Right ventricle myocardium superior (tissue), 1 donor: ENCODE measurements around the gene VPS72. TPM values are rescaled to one million over a fixed set of nuclear protein-coding genes. Genes with fewer than 3 reads are reported as not detected.
A peak's percentile ranks its signal among the peaks of the same experiment; 100 is the strongest.
"Not testable (repeated sequence)": the region's sequence is repeated elsewhere in the genome, so short reads cannot be mapped to it uniquely, and the experiment has no call there.

Experiments
- ATAC-seq: fragments of 200-7000 bp; cut with Tn5 transposase; one replicate; pipeline ENCODE4 v1.9.1; 2020; ENCODE audit warnings: mild to moderate bottlenecking; ENCODE audit not compliant: poor library complexity
- DNase-seq: peaks from one replicate; pipeline ENCODE4 v3.0.0-alpha.2; 2020
- intact Hi-C: fragments of 100-400 bp; cut with DNase I; formaldehyde crosslinking; loops from one replicate; pipeline ENCODE4 v1.11.2; 2022
- total RNA-seq: library from RNA; stranded (reverse); fragmentation: NEBNext Ultra II Directional; extraction: Animal tissue kit (Norgen Biotek cat#: 25700); gene quantifications from one replicate; pipeline ENCODE4 v1.2.1, GENCODE V29; 2021
- donor health status: DM: no; HTN: yes; CAD: no; lungs with severe emphysema.

VPS72 gene
- total RNA-seq, 1 donor from 2014 or later, result 37.5 TPM

- intact Hi-C loops, result no loop called here
- ATAC-seq (no peak), DNase-seq (no peak)
Observed at GRCh38 chr1:151193304-151193703, 3.3 kb upstream of the VPS72 start.

DNA sequence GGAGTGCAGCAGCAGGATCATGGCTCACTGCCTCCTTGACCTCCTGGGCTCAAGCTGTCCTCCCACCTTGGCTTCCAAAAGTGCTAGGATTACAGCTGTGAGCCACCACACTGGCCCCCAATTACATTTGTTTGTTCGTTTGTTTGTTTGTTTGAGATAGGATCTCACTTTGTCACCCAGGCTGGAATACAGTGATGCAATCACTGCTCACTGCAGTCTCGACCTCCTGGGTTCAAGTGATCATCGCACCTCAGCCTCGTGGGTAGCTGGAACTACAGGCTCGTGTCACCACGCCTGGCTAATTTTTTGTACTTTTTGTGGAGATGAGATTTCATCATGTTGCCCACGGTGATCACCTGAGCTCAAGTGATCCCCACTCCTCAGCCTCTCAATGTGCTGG lies 2.0 kb upstream of the VPS72 start:
- intact Hi-C loops, result no loop called here
- DNase-seq, result no peak
- no peak for ATAC-seq

- DNase-seq, ATAC-seq, intact Hi-C loops: not testable (repeated sequence)
Observed at GRCh38 chr1:151188667-151189066, 1.3 kb downstream of the VPS72 start.

- ATAC-seq (no peak), DNase-seq (no peak)
- intact Hi-C loops, result no loop called here
Observed at GRCh38 chr1:151187205-151187604, 2.8 kb downstream of the VPS72 start.

GRCh38 chr1:151184211-151184610 lies 5.8 kb downstream of the VPS72 start:
- intact Hi-C loops, result no loop called here
- DNase-seq (no peak), ATAC-seq (no peak)

DNA sequence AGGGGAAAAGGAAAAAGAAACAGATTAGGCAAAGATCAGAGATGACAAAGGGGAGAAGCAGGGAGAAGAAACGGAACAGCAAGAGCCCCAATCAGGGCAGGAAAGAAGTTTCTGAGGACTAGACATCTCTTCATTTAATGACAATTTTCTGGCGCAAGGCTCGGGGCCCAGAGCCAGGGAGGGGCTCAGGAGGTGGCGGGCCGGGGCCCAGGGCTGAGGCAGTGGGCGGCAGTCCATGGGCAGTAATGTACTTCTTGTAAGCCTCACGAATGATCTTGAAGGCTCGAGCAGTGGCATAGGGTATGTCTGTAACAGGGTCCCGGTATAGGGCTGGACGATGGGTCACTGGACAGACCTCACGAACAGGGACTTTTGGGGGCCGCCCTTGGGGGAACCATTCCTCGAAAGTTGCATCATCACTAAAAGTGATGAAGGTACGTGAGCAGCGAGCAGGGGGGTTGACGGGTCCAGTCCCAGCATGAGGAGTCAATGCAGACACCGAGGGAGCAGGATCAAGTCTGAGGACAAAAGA lies 13.4 kb downstream of the VPS72 start:
- ATAC-seq (no peak), DNase-seq (no peak)
- intact Hi-C loops, result no loop called here

GRCh38 chr1:151175863-151176262 lies 14.1 kb downstream of the VPS72 start, which contains the start of gene TMOD4:
Gene TMOD4, minus strand, starts transcription at chr1:151175981. Its CDS starts 1,106 bp downstream, at chr1:151174875.
- DNase-seq (no peak), ATAC-seq (peak; percentile 64)
- intact Hi-C loops, result no loop called here

DNA sequence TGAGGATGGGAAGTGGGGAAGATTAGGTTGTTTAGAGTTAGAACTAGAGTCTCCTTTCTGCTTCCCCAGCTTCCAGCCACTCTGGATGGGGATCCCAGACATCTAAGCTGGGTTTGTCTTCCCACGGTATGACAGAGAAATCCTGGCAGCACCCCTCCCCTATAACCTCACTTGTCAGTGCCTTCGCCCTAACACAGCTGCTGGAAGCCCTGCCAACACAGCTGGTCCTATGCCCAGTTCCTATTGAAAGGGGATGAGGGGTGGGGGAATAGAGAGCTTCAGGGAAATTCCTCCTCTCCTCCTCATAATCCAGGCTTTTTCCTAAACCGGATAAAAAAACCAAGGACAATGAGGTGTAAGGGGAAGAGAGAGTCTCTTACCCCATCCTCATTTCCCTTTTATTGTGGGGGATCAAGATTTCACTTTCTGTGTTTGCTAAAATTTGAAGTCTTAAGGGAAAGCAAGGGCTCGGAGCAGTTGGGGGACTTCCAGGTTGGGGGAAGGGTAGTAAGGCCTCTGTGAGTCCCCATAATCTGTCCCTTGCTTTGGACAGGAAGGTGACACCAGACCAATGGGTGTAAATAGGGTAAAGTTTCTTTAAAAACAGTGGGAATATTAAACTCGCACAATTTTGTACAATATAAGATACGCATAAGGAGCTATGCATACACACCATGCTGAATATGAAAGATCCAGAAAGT lies 14.8 kb downstream of the VPS72 start:
- peak; percentile 66 for DNase-seq
- ATAC-seq, result peak; percentile 75
- intact Hi-C loops, result no loop called here

DNA sequence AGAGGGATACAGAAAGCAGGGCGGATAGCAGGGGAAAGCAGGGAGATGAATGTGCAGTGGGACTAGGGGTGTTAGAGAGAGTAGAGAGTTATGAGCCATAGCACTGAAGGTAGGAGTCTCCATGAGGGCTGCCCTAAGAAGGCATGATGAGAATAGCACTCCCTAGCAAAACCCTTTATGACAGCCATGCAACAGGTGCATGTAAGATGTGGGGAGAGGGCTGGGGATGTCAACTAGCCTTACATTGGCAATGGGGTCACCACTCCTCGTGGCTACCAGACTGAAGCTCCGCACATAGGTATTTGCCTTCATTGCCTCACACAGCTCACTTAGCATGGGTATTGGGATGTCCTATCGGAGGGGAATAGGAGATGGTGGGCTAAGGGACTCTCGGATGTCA lies 18.8 kb downstream of the VPS72 start:
- intact Hi-C loops, result no loop called here
- DNase-seq, result no peak
- no peak for ATAC-seq

DNA sequence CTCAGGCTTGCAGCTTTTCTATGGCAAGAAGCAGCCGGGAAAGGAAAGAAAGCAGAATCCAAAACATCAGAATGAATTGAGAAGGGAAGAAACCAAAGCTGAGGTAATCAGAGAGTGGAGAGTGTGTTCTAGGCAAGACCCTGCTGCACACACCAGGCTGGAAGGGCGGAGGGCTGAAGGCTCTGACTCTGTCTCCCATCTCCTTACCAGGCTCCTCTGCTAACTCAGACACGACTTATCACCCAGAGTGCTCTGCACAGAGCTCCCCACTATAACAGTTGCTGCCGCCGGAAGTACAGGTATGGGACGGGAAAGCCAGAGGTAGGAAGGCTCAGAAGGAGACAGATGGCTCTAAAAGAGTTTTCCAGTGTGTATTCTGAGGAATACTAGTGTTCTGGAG lies 22.9 kb downstream of the VPS72 start:
- DNase-seq, result no peak
- intact Hi-C loops, result no loop called here
- ATAC-seq, result no peak

DNA sequence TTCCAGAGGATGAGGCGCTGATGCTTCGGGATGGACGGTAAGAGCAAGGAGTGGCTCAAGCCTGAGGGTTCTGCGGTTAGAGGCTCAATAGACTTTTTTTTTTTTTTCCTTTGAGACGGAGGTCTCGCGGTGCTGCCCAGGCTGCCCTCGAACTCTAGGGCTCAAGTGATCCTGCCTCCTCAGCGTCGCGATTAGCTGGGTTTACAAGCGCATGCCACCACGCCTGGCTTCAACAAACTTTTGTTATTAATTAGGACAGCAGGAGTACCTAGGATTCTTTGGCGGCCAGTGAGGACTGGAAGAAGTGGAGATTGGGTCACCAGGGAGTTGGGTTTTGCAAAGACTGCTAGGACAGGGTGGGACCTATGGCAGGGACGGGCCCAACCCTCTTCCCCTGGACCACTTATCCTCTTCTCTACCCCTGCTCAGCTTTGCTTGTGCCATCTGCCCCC lies 23.5 kb downstream of the VPS72 start:
- intact Hi-C loops, result no loop called here
- no peak for DNase-seq
- no peak for ATAC-seq

GRCh38 chr1:151165738-151166504 lies 24.1 kb downstream of the VPS72 start, which contains the start of the genes LYSMD1 and SCNM1:
Gene LYSMD1, minus strand, starts transcription at chr1:151165902. Its CDS starts 644 bp downstream, at chr1:151165258.
Gene SCNM1, plus strand, starts transcription at chr1:151166144. Its CDS starts 9 bp downstream, at chr1:151166153.
- ATAC-seq, result peak; percentile 95
- intact Hi-C loops, result no loop called here
- peak; percentile 97 for DNase-seq

- ATAC-seq (peak; percentile 72), DNase-seq (peak; percentile 65)
- intact Hi-C loops, result no loop called here
Observed at GRCh38 chr1:151165281-151165737, 24.7 kb downstream of the VPS72 start.

DNA sequence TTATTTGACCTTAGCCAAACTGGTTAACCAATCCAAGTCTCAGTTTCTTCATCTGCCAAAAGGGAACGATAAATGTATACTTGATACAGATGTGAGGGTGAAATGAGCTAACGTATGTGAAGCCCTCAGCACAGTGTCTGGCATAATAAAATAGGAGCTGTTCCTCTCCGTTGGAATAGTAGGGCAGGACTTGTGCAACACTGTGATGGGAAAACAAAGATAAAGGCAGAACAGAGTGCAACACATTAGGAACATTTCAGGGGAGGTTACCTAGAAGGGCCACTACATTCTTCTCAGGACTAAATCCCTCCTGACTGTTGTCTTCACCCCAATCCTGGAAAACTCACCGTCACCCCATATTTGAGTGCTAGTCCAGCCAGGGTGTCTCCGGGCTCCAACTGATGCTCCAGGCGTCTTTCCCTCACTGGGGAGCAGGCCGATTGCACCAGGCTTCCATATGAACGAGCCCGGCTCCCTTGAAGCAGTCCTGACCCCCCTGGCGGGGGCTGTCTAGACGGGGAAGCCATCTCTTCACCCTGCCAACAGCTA lies 25.2 kb downstream of the VPS72 start:
- intact Hi-C loops, result no loop called here
- DNase-seq (no peak), ATAC-seq (peak; percentile 19)

DNA sequence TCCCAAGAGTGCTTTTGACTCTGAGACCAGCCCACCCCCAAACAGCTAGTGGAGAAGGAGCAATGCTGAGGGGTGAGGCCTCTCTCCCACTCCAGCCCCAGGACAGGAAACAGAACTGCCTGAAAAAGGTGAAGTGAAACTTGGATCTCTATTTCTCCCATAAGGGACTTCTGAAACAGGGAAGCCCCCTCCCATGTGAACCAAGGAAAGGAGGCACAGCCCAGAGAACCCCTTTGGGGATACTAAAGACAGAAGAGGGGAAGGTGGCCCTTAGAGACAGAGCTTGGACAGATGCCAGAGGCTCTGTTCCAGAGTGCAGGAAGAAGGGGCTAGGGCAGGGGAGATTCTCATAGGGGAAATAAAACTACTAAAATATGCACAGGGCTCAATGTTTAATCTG lies 30.6 kb downstream of the VPS72 start:
- intact Hi-C loops, result no loop called here
- DNase-seq (no peak), ATAC-seq (peak; percentile 5)

GRCh38 chr1:151158751-151159251 lies 31.2 kb downstream of the VPS72 start:
- DNase-seq (no peak), ATAC-seq (no peak)
- intact Hi-C loops, result no loop called here

- intact Hi-C loops, result no loop called here
- DNase-seq (no peak), ATAC-seq (no peak)
Observed at GRCh38 chr1:151158326-151158725, 31.7 kb downstream of the VPS72 start.

DNA sequence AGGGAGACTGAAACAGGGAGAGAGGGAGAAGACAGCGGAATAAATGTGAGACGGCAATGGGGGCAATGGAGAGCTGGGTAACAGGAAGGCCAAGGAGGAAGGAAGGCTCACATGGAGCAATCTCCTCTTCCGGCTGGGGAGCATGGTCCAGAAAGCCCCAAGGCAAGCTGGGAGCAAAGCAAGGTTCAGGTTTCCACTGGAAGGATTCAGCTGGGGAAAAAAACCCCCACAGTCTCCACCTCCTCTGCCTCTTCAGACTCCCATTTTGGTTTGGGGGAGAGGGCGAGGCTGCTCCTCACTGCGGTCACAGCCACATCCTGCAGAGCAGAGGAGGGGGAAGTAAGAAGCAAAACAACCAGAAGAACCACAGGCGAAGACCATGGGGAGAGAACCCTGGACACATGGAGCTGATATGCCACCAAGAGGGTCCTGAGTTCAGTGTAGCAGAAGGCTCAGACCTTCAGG lies 32.9 kb downstream of the VPS72 start:
- no peak for DNase-seq
- ATAC-seq, result peak; percentile 50
- intact Hi-C loops, result loop anchor here (2.0 kb wide), 1 partner anchor 56 kb away; no protein-coding TSS in a partner anchor

GRCh38 chr1:151156515-151156819 lies 33.5 kb downstream of the VPS72 start, which contains the start of gene TNFAIP8L2:
Gene TNFAIP8L2, plus strand, starts transcription at chr1:151156649. Its CDS starts 2,049 bp downstream, at chr1:151158698.
- DNase-seq (peak; percentile 83), ATAC-seq (peak; percentile 71)
- intact Hi-C loops, result loop anchor here (2.0 kb wide), 1 partner anchor 56 kb away; no protein-coding TSS in a partner anchor
